Measurements from ENCODE around the gene OTOGL.

GRCh38 chr12:80186727-80187217, 87.4 kb downstream of the OTOGL start:
- TF ChIP-seq EZH2phosphoT487 (IDR thresholded peaks at IDR 0.05; ENCODE audit: borderline replicate concordance, low read length) (no peak), CTCF (conservative IDR thresholded peaks at IDR 0.05; ENCODE audit: low read depth, low read length) (peak; percentile 94), EZH2 (IDR thresholded peaks at IDR 0.05; ENCODE audit: low read length, unreplicated experiment) (no peak)

Measured in PC-3 (cell line).